Heart left ventricle (tissue), 16 donors: ENCODE results near the gene WWC1. TPM values are rescaled to one million over a fixed set of nuclear protein-coding genes. Genes with fewer than 3 reads are reported as not detected.

Experiments used
- ATAC-seq, 4 donors: fragments of 200-7000 bp; cut with Tn5 transposase; one replicate each; pipeline ENCODE4 v1.9.1; 2020 to 2022; ENCODE audit warnings: moderate library complexity in 4 of 4, mild to moderate bottlenecking in 3 of 4, moderate number of reproducible peaks in 1 of 4
- DNase-seq, 5 donors: peaks; one replicate each; pipeline ENCODE4 v3.0.0-alpha.2; 2020
- H3K27ac ChIP-seq, 12 donors: fragments of 200-600 bp; sonication (generic) in 4 of 12; one replicate each; pipeline versions ENCODE4 v1.5.0 to v1.8.0; 2016 to 2022; ENCODE audit warnings: mild to moderate bottlenecking in 2 of 12
- H3K27me3 ChIP-seq, 9 donors: fragments of 200-600 bp; sonication (generic) in 2 of 9; one replicate each; pipeline versions ENCODE4 v1.5.1 to v1.8.0; 2016 to 2022; ENCODE audit warnings: mild to moderate bottlenecking in 3 of 9
- H3K36me3 ChIP-seq, 9 donors: fragments of 200-600 bp; sonication (generic) in 2 of 9; one replicate each; pipeline versions ENCODE4 v1.5.0 to v1.8.0; 2018 to 2022; ENCODE audit warnings: mild to moderate bottlenecking in 2 of 9
- H3K4me1 ChIP-seq, 12 donors: fragments of 200-600 bp; sonication (generic) in 4 of 12; one replicate each; pipeline versions ENCODE4 v1.5.0 to v1.8.0; 2016 to 2022; ENCODE audit warnings: mild to moderate bottlenecking in 3 of 12
- H3K4me3 ChIP-seq, 12 donors: fragments of 200-600 bp; sonication (generic) in 4 of 12; one replicate each; pipeline versions ENCODE4 v1.5.0 to v1.8.0; 2017 to 2022; ENCODE audit warnings: mild to moderate bottlenecking in 9 of 12, moderate library complexity in 4 of 12
- H3K9me3 ChIP-seq, 12 donors: fragments of 200-600 bp; sonication (generic) in 4 of 12; one replicate each; pipeline versions ENCODE4 v1.5.0 to v1.8.0; 2016 to 2022; ENCODE audit warnings: mild to moderate bottlenecking in 1 of 12
- CTCF ChIP-seq, 12 donors: fragments of 200-600 bp; sonication (generic) in 4 of 12; IDR thresholded peaks; one replicate each; pipeline versions ENCODE4 v1.5.0 to v1.8.0; 2018 to 2022; ENCODE audit warnings: antibody characterized with exemption in 12 of 12, mild to moderate bottlenecking in 5 of 12
- POLR2A ChIP-seq, 2 donors: fragments of 450-650 bp; IDR thresholded peaks; one replicate each; pipeline ENCODE4 v1.6.1; 2017; ENCODE audit warnings: antibody characterized with exemption in 2 of 2, mild to moderate bottlenecking in 2 of 2, moderate library complexity in 2 of 2
- WGBS, 4 donors: extraction: QIAGEN DNeasy Blood & Tissue Kit in 2 of 4; methylation state at CpG; one replicate each; pipeline versions ENCODE4 v1.1.5 to v1.1.7; 2013 to 2018; 5-methylcytosine and 5-hydroxymethylcytosine counted together
- intact Hi-C, 10 donors: fragments of 100-400 bp; cut with DNase I; formaldehyde crosslinking; loops; one replicate each; pipeline versions ENCODE4 v1.11.1 to v1.14.2; 2022
- polyA plus RNA-seq, 2 donors: library from polyadenylated mRNA; stranded (reverse); fragments of 200-250 nt; gene quantifications; one replicate each; pipeline ENCODE4 v1.2.3, GENCODE V29; 2013
- total RNA-seq, 9 donors: library from RNA; depleted of rRNA in 2 of 9; stranded (reverse); fragments of >200 nt in 2 of 9; fragmentation: NEBNext Ultra II Directional in 3 of 9; extraction: Animal tissue kit (Norgen Biotek cat#: 25700) in 3 of 9; gene quantifications; one replicate each; pipeline versions ENCODE4 v1.1.0 to v1.2.4, GENCODE V29; 2016 to 2023
- donor health status: ischemic (EF 13 %, LVEDD 7.1; RV severe dilation, severe dysfunction).
- donor health status: healthy with polysubstance abuse.
- donor health status: DM: no; HTN: yes; CAD: no.
- donor health status: DM: no; HTN: no; CAD: no.
- donor health status: ischemic (EF 25% LVEDD 6.9; RV normal size, moderate dysfunction).
- donor health status: ischemic (EF 25% LVEDD 5.7; RV mildly dilated, moderate dysfunction).
- donor health status: healthy.
- donor health status: DM: yes; HTN: yes; CAD: no.
- donor health status: ischemic (EF 35%, LVEDD 5.7; RV mildly dilated, moderate dysfunction).
- donor health status: nonischemic (EF 11% LVEDD 7.7; RV severe dilation, severe dysfunction).
- donor health status: DM: yes; HTN: yes; CAD: no.
- donor health status: PGD.
- donor health status: ischemic (EF 29% LVEDD 5.4; RV normal size, mild dysfunction).
- donor health status: nonischemic (EF 23%, LVEDD 6.1; RV moderate dilation, normal function).

Gene WWC1
- total and polyA plus RNA-seq, 11 donors = 0.23 to 21.5 (median 1.7) TPM

DNA sequence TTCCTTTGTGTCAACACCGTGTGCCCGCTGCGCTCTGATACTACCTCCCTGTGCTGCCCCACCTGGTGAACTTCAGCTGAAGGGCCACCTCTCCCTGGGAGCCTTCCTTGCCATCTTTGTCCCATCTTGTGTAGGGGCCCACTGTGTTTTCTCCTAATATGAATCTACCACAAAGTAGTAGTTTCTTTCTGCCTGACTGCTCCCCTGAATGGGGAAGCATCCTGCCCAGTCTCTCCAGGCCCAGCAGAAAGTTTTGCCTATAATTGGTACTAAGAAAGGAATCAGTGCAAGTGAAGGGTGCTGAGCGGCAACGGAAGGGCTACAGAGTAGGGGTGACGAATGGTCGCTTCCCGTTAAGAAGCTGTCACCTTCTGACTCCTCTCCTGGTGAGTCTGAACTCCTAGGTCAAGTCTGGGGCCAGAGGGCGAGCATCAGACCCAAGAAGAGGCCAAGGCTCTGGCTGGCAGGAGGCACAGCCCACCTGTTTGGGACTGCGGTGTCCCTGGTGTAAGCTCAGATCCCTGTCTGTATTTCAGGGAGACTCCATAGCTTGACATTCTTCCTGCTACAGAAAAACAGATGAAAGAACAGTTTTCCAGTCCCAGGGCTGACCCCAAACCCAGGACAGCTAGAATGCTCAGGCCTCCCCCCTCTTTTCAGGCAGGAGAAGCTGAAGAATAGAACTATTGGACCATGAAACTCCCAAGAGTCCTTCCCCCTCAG is 24.1 kb downstream of the WWC1 start:
- Histone ChIP-seq H3K9me3 (no peaks in the 10 kb centered on the region), H3K4me3 (no peak overlapping the region), H3K27ac (no peak overlapping the region), H3K4me1 (no peaks in the 10 kb centered on the region), H3K27me3 (no peaks in the 10 kb centered on the region), H3K36me3 (no peaks in the 10 kb centered on the region)
- DNase-seq = no peak
- ATAC-seq = no peak
- TF ChIP-seq POLR2A (IDR thresholded peaks at IDR 0.05) = no peak
- TF ChIP-seq CTCF (IDR thresholded peaks at IDR 0.05) = no peak
- WGBS, 4 donors = 74 to 92% (median 87%) methylated on average over 10 of the region's 10 CpGs
- intact Hi-C loops = no loop called here

GRCh38 chr5:168316139-168316578 is 24.7 kb downstream of the WWC1 start:
- H3K27ac ChIP-seq = no peak overlapping the region
- no peak for TF ChIP-seq CTCF (IDR thresholded peaks at IDR 0.05)
- TF ChIP-seq POLR2A (IDR thresholded peaks at IDR 0.05) = no peak
- no peaks in the 10 kb centered on the region for H3K36me3 ChIP-seq
- no peaks in the 10 kb centered on the region for H3K27me3 ChIP-seq
- H3K4me3 ChIP-seq = no peak overlapping the region
- no peaks in the 10 kb centered on the region for H3K9me3 ChIP-seq
- intact Hi-C loops = no loop called here
- ATAC-seq (no peak), DNase-seq (no peak)
- H3K4me1 ChIP-seq = no peaks in the 10 kb centered on the region
- 75 to 84% (median 79%) methylated on average over 9 of the region's 9 CpGs for WGBS, 4 donors

- no peaks in the 10 kb centered on the region for H3K4me1 ChIP-seq
- intact Hi-C loops = no loop called here
- H3K9me3 ChIP-seq = no peaks in the 10 kb centered on the region
- ATAC-seq (peak in 3 of 4 donors; percentile 19 to 30 (median 20)), DNase-seq (peak in 1 of 5 donors; percentile 26)
- H3K4me3 ChIP-seq = no peak overlapping the region
- no peaks in the 10 kb centered on the region for H3K27me3 ChIP-seq
- no peak overlapping the region for H3K27ac ChIP-seq
- 58 to 64% (median 61%) methylated on average over 8 of the region's 8 CpGs for WGBS, 4 donors
- no peaks in the 10 kb centered on the region for H3K36me3 ChIP-seq
- TF ChIP-seq POLR2A (IDR thresholded peaks at IDR 0.05) (no peak), CTCF (IDR thresholded peaks at IDR 0.05) (no peak)
Measured at GRCh38 chr5:168317096-168317520, 25.7 kb downstream of the WWC1 start.

- no peaks in the 10 kb centered on the region for H3K27me3 ChIP-seq
- H3K36me3 ChIP-seq = no peaks in the 10 kb centered on the region
- H3K9me3 ChIP-seq = no peaks in the 10 kb centered on the region
- no peak overlapping the region for H3K4me3 ChIP-seq
- intact Hi-C loops = no loop called here
- DNase-seq (no peak), ATAC-seq (peak in 3 of 4 donors; percentile 61 to 89 (median 77))
- WGBS, 4 donors = 10 to 16% (median 12%) methylated on average over 4 of the region's 4 CpGs
- H3K4me1 ChIP-seq = no peaks in the 10 kb centered on the region
- no peak overlapping the region for H3K27ac ChIP-seq
- no peak for TF ChIP-seq CTCF (IDR thresholded peaks at IDR 0.05)
- TF ChIP-seq POLR2A (IDR thresholded peaks at IDR 0.05) = no peak
Measured at GRCh38 chr5:168317521-168318147, 26.2 kb downstream of the WWC1 start.
